Activated CD4-positive, alpha-beta T cell treated with anti-CD3 and anti-CD28 coated beads for 36 hours (primary cell): ENCODE results near the gene SLAIN2. TPM values are rescaled to one million over a fixed set of nuclear protein-coding genes. Genes with fewer than 3 reads are reported as not detected.
A peak's percentile ranks its signal among the peaks of the same experiment; 100 is the strongest.
"Not testable (repeated sequence)": the region's sequence is repeated elsewhere in the genome, so short reads cannot be mapped to it uniquely, and the experiment has no call there.

ENCODE experiments used
- ATAC-seq: fragments of 200-7000 bp; cut with Tn5 transposase; one replicate; pipeline ENCODE4 v1.10.0; 2021; ENCODE audit warnings: mild to moderate bottlenecking, moderate library complexity
- CTCF ChIA-PET: fragments of 350-600 bp; sonication (Branson Sonifier 250); formaldehyde crosslinking; loops from one replicate; lab custom pipeline; 2021; ENCODE audit warnings: antibody characterized with exemption; lab: Charles Lee
- POLR2A ChIA-PET: fragments of 350-600 bp; sonication (Branson Sonifier 250); formaldehyde crosslinking; loops from one replicate; lab custom pipeline; 2021; ENCODE audit warnings: antibody characterized with exemption, inconsistent platforms; lab: Charles Lee
- DNase-seq: peaks from one replicate; pipeline ENCODE4 v3.0.0-alpha.2; 2020
- H3K27ac Mint-ChIP-seq: one replicate; pipeline ENCODE4 v1.8.0; 2021; ENCODE audit warnings: mixed read lengths
- H3K27me3 Mint-ChIP-seq: one replicate; pipeline ENCODE4 v1.8.0; 2021; ENCODE audit warnings: mixed read lengths
- H3K36me3 Mint-ChIP-seq: one replicate; pipeline ENCODE4 v1.8.0; 2021; ENCODE audit warnings: low read depth, mixed read lengths
- H3K4me1 Mint-ChIP-seq: one replicate; pipeline ENCODE4 v1.8.0; 2021; ENCODE audit warnings: mixed read lengths
- H3K4me3 Mint-ChIP-seq: one replicate; pipeline ENCODE4 v1.8.0; 2021; ENCODE audit warnings: mild to moderate bottlenecking, moderate library complexity, mixed read lengths
- H3K9me3 Mint-ChIP-seq: one replicate; pipeline ENCODE4 v1.8.0; 2021; ENCODE audit warnings: low read depth, mixed read lengths
- intact Hi-C, 2 experiments: fragments of 100-400 bp; cut with DNase I in 1 of 2; cut with micrococcal nuclease in 1 of 2; formaldehyde crosslinking; loops; one replicate each; pipeline versions ENCODE4 v1.14.2 to v1.15.1; 2022 to 2024; cut with DNase I, micrococcal nuclease
- total RNA-seq, 2 experiments: library from RNA; stranded (reverse); gene quantifications; one replicate each; pipeline ENCODE4 v1.2.3, GENCODE V29; 2021

Gene SLAIN2
- total RNA-seq, result 100 to 1,000 TPM in 1 of 2 experiments, 10 to 100 TPM in 1; 55.7 to 140 TPM

GRCh38 chr4:48340965-48341775 lies at the start of gene SLAIN2:
Gene SLAIN2, plus strand, starts transcription at chr4:48341529. Its CDS starts 211 bp downstream, at chr4:48341740.
- intact Hi-C loops, result loop anchor here (1.0 to 10.0 kb wide), 14 partner anchors 24 to 566 kb away; partner anchors contain the start of genes NFXL1 (in 2 of the 2), OCIAD1 (in 2 of the 2), OCIAD2 (in 2 of the 2) and TEC (in 2 of the 2)
- POLR2A ChIA-PET, result no interaction called here
- H3K9me3 Mint-ChIP-seq, result no peaks in the 10 kb centered on the region
- H3K4me3 Mint-ChIP-seq, result peak within 1 kb of the TSS; percentile 98
- ATAC-seq (peak; percentile 85), DNase-seq (peak; percentile 99)
- peaks cover 62% of the 10 kb centered on the region for H3K4me1 Mint-ChIP-seq
- CTCF ChIA-PET, result interaction anchor here (0.6 to 1.5 kb wide), 2 partner anchors 29 to 68 kb away, joined by 3 to 4 read pairs; no protein-coding TSS in a partner anchor
- peaks cover 2% of the 10 kb centered on the region for H3K36me3 Mint-ChIP-seq
- H3K27me3 Mint-ChIP-seq, result no peaks in the 10 kb centered on the region
- peak within 1 kb of the TSS; percentile 98 for H3K27ac Mint-ChIP-seq

- ATAC-seq, H3K9me3 Mint-ChIP-seq, H3K4me3 Mint-ChIP-seq, intact Hi-C loops, H3K4me1 Mint-ChIP-seq, H3K27me3 Mint-ChIP-seq, DNase-seq, H3K27ac Mint-ChIP-seq, H3K36me3 Mint-ChIP-seq, CTCF ChIA-PET, POLR2A ChIA-PET: not testable (repeated sequence)
Measured at GRCh38 chr4:48292218-48292790, 49.0 kb upstream of the SLAIN2 start.

DNA sequence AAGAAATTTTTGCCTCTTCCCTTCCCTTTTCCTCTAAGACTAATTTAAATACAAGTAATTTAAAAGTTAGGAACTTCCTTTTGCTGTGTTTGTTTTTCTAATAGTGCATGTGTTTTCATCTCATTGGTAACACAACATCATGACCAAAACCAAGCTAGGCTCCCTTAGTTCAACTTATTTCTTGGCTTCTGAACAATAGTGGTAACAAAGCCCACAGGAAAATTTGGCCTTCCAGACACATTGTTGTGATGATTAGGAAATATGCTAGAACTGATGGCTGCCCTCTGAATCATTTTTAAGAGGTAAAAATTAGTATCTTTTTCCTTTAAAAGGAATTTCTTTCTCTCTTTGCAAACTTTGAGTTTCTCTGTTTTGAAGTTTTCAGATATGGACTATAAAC lies 46.2 kb upstream of the SLAIN2 start:
- no peak for ATAC-seq
- intact Hi-C loops, result no loop called here
- H3K36me3 Mint-ChIP-seq, result no peaks in the 10 kb centered on the region
- ChIA-PET POLR2A (interaction anchor here (0.6 kb wide), 1 partner anchor 70 kb away, joined by 3 read pairs; no protein-coding TSS in a partner anchor), CTCF (interaction anchor here (0.7 to 1.8 kb wide), 5 partner anchors 9 to 108 kb away, joined by 3 to 6 read pairs (median 3); no protein-coding TSS in a partner anchor)
- H3K4me1 Mint-ChIP-seq, result peaks cover 7% of the 10 kb centered on the region
- H3K9me3 Mint-ChIP-seq, result no peaks in the 10 kb centered on the region
- DNase-seq, result no peak
- H3K27ac Mint-ChIP-seq, result no peak overlapping the region
- no peak overlapping the region for H3K4me3 Mint-ChIP-seq
- H3K27me3 Mint-ChIP-seq, result no peaks in the 10 kb centered on the region

- H3K9me3 Mint-ChIP-seq, result no peaks in the 10 kb centered on the region
Measured at GRCh38 chr4:48296365-48296764, 45.0 kb upstream of the SLAIN2 start.

DNA sequence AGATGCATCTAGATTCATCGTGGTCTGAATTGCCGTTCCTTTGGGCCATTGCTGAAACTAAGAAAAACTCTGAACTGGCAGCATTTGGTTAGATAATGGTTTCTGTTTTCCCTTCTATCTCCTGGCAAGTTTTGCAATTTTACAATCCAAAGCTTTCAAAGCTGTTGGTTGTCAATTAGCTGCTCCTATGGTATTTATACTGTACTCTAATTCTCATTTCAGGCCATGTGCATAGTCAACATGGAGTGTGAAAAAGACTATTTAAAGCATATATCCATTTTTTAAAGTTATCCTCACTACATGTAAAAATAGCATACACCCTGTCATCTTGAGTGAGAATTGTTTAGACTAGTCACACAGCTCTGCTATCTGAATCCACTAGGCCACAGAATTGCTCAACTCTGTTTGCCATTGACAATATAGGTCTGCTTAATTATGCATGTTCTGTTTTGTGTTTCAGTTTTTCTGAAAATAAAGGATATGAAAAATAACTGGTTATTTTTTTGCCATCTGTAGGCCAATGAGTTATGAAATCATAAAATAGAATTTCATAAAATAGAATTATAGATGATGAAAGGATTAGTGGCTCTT lies 44.0 kb upstream of the SLAIN2 start:
- no peak for DNase-seq
- no peaks in the 10 kb centered on the region for H3K9me3 Mint-ChIP-seq
- CTCF ChIA-PET, result interaction anchor here (2.2 kb wide), 1 partner anchor 10 kb away, joined by 4 read pairs; no protein-coding TSS in a partner anchor
- H3K36me3 Mint-ChIP-seq, result no peaks in the 10 kb centered on the region
- intact Hi-C loops, result no loop called here
- H3K4me1 Mint-ChIP-seq, result peaks cover 7% of the 10 kb centered on the region
- POLR2A ChIA-PET, result no interaction called here
- peaks cover 4% of the 10 kb centered on the region for H3K27me3 Mint-ChIP-seq
- no peak overlapping the region for H3K27ac Mint-ChIP-seq
- no peak overlapping the region for H3K4me3 Mint-ChIP-seq
- ATAC-seq, result no peak

More at GRCh38 chr4:48296365-48296764, 45.0 kb upstream of the SLAIN2 start:
- CTCF ChIA-PET, result interaction anchor here (0.7 to 2.2 kb wide), 5 partner anchors 8 to 274 kb away, joined by 3 to 6 read pairs (median 4); no protein-coding TSS in a partner anchor
- Mint-ChIP-seq H3K27me3 (no peaks in the 10 kb centered on the region), H3K27ac (no peak overlapping the region), H3K36me3 (no peaks in the 10 kb centered on the region), H3K4me1 (peaks cover 7% of the 10 kb centered on the region), H3K4me3 (no peak overlapping the region)
- DNase-seq (peak; percentile 19), ATAC-seq (peak; percentile 44)
- intact Hi-C loops, result no loop called here
- POLR2A ChIA-PET, result interaction anchor here (0.6 kb wide), 1 partner anchor 174 kb away, joined by 3 read pairs; no protein-coding TSS in a partner anchor

DNA sequence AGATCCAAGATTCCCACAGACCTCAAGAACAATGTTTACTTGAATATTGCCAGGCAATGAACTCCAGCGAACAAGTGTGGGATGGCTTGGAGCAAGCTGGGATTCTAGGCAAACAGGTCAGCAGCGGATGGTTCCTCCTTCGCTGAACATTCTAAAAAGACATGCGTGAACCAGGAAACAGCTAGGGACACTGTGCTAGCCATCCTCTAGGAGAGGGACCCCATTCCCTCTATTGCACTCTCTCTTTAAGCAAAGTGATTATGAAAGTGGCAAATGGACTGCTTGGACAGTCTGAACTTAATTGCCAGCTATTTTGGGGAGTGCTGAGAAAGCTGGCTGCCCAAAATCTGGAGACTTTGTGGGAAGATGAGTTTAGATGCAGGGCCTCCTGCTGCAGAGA lies 41.8 kb upstream of the SLAIN2 start:
- no peak for ATAC-seq
- no peaks in the 10 kb centered on the region for H3K36me3 Mint-ChIP-seq
- no peak overlapping the region for H3K4me3 Mint-ChIP-seq
- ChIA-PET POLR2A (no interaction called here), CTCF (interaction anchor here (1.2 to 1.7 kb wide), 2 partner anchors 9 to 10 kb away, joined by 4 to 5 read pairs; no protein-coding TSS in a partner anchor)
- no peak for DNase-seq
- intact Hi-C loops, result no loop called here
- no peaks in the 10 kb centered on the region for H3K9me3 Mint-ChIP-seq
- peaks cover 4% of the 10 kb centered on the region for H3K27me3 Mint-ChIP-seq
- peaks cover 7% of the 10 kb centered on the region for H3K4me1 Mint-ChIP-seq
- H3K27ac Mint-ChIP-seq, result no peak overlapping the region

- ChIA-PET POLR2A (no interaction called here), CTCF (interaction anchor here (1.7 kb wide), 1 partner anchor 10 kb away, joined by 4 read pairs; no protein-coding TSS in a partner anchor)
- Mint-ChIP-seq H3K4me3 (no peak overlapping the region), H3K9me3 (no peaks in the 10 kb centered on the region), H3K27ac (no peak overlapping the region), H3K36me3 (no peaks in the 10 kb centered on the region), H3K27me3 (peaks cover 4% of the 10 kb centered on the region), H3K4me1 (peaks cover 7% of the 10 kb centered on the region)
- intact Hi-C loops, result no loop called here
- DNase-seq (no peak), ATAC-seq (no peak)
Measured at GRCh38 chr4:48300004-48300403, 41.3 kb upstream of the SLAIN2 start.

DNA sequence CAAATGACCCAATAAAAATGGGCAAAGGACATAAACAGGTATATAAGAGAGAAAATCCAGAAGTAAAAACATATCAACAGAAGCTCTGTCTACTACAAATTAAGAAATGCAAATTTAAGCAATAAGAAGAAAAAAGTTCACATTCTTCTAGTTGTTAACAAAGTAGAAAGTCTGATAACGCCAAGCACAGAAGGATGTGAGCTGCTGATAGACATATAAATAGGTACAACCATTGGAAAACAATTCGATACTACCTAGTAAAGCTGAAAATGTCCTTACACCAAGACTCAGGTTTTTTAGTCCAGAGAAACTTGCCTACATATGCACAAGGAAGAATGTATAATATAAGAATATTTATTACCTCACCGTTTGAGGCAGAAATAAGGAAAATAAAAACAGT lies 35.8 kb upstream of the SLAIN2 start:
- DNase-seq (no peak), ATAC-seq (no peak)
- no peaks in the 10 kb centered on the region for H3K9me3 Mint-ChIP-seq
- peaks cover 6% of the 10 kb centered on the region for H3K27me3 Mint-ChIP-seq
- no peaks in the 10 kb centered on the region for H3K36me3 Mint-ChIP-seq
- H3K4me3 Mint-ChIP-seq, result no peak overlapping the region
- no peaks in the 10 kb centered on the region for H3K4me1 Mint-ChIP-seq
- H3K27ac Mint-ChIP-seq, result no peak overlapping the region
- CTCF ChIA-PET, result interaction anchor here (0.6 kb wide), 1 partner anchor 43 kb away, joined by 3 read pairs; no protein-coding TSS in a partner anchor
- POLR2A ChIA-PET, result no interaction called here
- intact Hi-C loops, result no loop called here

- H3K27me3 Mint-ChIP-seq, result peaks cover 2% of the 10 kb centered on the region
- H3K4me1 Mint-ChIP-seq, result no peaks in the 10 kb centered on the region
- intact Hi-C loops, result no loop called here
- H3K4me3 Mint-ChIP-seq, result no peak overlapping the region
- no peaks in the 10 kb centered on the region for H3K9me3 Mint-ChIP-seq
- H3K36me3 Mint-ChIP-seq, result no peaks in the 10 kb centered on the region
- ChIA-PET CTCF (interaction anchor here (0.7 to 1.4 kb wide), 2 partner anchors 16 to 30 kb away, joined by 3 to 4 read pairs; no protein-coding TSS in a partner anchor), POLR2A (no interaction called here)
- ATAC-seq (no peak), DNase-seq (no peak)
- H3K27ac Mint-ChIP-seq, result no peak overlapping the region
Measured at GRCh38 chr4:48307528-48307927, 33.8 kb upstream of the SLAIN2 start.

DNA sequence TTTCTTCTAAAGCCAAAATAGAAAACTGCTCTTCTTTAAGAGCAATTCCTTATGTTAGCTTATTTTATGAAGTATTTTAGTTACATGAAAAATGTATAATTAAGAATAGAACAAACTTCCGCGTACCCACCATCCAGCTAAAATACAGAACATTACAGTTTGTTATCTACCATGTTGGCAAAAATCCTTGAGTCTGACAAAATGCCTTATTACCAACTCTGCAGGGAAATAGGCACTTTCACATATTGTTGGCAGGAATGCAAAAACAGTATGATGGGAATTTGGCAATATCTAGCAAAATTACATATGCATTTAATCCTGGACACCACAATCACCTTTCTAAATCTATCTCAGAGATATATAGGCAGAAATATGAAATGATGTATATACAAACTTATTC lies 32.4 kb upstream of the SLAIN2 start:
- ChIA-PET CTCF (interaction anchor here (0.6 to 1.4 kb wide), 5 partner anchors 9 to 684 kb away, joined by 3 to 4 read pairs (median 3); no protein-coding TSS in a partner anchor), POLR2A (no interaction called here)
- Mint-ChIP-seq H3K4me1 (no peaks in the 10 kb centered on the region), H3K9me3 (no peaks in the 10 kb centered on the region), H3K36me3 (no peaks in the 10 kb centered on the region), H3K27me3 (peaks cover 2% of the 10 kb centered on the region), H3K27ac (no peak overlapping the region), H3K4me3 (no peak overlapping the region)
- DNase-seq (no peak), ATAC-seq (no peak)
- intact Hi-C loops, result no loop called here

- Mint-ChIP-seq H3K9me3 (no peaks in the 10 kb centered on the region), H3K4me1 (peaks cover 4% of the 10 kb centered on the region), H3K4me3 (no peak overlapping the region), H3K27ac (no peak overlapping the region), H3K36me3 (no peaks in the 10 kb centered on the region), H3K27me3 (no peaks in the 10 kb centered on the region)
- ChIA-PET CTCF (interaction anchor here (1.4 kb wide), 1 partner anchor 135 kb away, joined by 4 read pairs; no protein-coding TSS in a partner anchor), POLR2A (no interaction called here)
- ATAC-seq, result no peak
- no peak for DNase-seq
- intact Hi-C loops, result loop anchor here in 1 of 2 experiments (10.0 kb wide), 1 partner anchor 173 kb away; the partner anchor contains the start of gene SLC10A4
Measured at GRCh38 chr4:48311896-48312295, 29.4 kb upstream of the SLAIN2 start.
